ENCODE results near the gene HSFX4.
"Not testable (repeated sequence)": the region's sequence is repeated elsewhere in the genome, so short reads cannot be mapped to it uniquely, and the experiment has no call there.

Gene HSFX4

DNA sequence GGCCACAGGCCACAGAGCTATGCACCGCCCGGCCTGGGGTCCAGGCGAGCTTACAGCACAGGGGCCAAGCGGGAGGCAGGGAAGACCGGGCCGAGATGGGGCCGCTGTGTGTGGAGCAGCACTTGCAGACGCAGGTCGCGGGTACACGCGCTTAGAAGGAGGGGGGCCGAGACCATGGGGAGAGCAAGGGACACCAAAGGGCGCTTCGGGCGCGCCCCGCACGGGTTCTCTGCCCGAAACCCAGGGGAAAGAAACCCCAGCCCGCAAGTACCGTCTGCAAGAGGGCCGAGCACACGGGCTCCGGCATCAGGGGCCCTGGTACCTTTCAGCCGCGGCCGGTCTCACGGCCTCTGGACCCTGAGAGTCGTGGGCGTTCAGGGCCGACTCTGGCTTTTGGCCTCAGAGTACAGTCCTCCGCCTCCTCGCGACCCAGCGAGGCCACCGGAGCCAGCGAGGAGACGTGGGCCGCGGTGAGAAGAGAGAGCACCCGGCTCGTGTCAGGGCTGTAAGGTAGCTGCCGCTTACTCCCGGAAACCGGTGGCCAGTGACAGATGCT is 8.6 kb downstream of the HSFX4 start:
- DNase-seq (ENCODE audit: low read depth, low spot score), result no peak

DNA sequence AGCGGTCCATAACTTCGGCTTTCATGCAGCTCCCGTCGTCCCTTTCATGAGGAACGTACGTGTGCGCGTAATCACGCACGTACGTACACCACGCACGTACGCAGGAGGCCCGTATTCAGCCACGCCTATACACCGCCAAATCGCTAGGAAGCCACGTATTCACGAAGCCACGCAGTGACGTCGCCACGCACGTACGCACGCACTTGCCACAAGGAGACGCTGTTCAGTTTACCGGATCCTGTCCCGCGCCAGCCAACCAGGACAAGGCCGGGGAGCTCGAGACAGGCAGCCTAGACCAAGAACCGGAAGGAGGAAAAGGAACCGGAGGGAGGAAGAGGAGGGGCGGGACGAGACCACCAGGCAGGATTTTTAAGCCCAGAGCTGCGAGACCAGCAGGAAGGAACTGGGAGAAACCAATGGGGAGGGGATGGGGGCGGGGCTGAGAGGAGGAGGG is 9.1 kb downstream of the HSFX4 start, which contains the start of gene EOLA2:
Gene EOLA2 (minus strand): TSS at position 65 of the 454 bp plus-strand sequence. CDS start 4,617 bp downstream, outside the sequence.
- peak; percentile 100 for DNase-seq (ENCODE audit: low read depth, low spot score)

- DNase-seq (ENCODE audit: low read depth, low spot score), result peak; percentile 89
Observed at GRCh38 chrX:149938881-149939654, 9.7 kb downstream of the HSFX4 start.

- DNase-seq (ENCODE audit: low read depth, low spot score), result no peak
Observed at GRCh38 chrX:149939655-149939904, 10.2 kb downstream of the HSFX4 start.

GRCh38 chrX:149939905-149940673 is 10.7 kb downstream of the HSFX4 start:
- DNase-seq (ENCODE audit: low read depth, low spot score), result peak; percentile 100

DNA sequence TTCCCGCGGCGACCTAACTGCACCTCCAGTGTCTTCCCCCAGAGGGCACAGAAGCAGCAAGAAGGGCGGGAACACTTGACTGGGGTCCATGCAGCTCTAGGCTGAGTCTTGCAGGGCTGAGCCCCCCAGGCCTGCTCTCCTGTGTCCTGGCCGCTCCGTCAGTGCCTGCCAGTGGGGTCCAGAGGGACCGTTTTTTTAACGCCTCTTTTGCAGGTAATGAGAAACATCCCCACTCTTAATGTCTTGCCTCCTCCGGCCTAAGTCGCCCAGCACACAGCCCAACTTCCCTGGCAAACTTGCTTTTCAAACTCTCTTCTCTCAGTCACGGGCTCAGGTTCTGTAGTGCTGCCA is 11.3 kb downstream of the HSFX4 start:
- DNase-seq (ENCODE audit: low read depth, low spot score), result not testable (repeated sequence)

- not testable (repeated sequence) for DNase-seq (ENCODE audit: low read depth, low spot score)
Observed at GRCh38 chrX:149945087-149945670, 15.8 kb downstream of the HSFX4 start.

DNA sequence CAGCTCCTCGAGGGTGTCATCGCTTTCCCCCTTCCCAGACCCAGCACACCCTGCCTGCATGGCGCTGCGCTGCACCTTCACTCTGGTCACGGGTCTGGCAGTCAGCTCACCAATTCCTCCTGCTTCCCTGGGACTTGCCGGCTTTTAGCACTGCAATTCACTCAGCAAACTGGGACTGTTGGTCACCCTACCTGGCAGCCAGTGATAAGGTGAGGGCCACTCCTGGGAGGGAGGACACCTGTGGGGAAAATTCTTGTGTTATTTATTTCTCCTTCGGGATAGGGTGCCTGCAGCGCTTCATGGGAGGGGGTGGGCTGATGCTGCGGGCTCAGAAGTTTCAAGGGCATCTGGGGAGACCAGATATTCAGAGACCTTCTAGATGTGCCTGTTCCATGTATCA is 16.4 kb downstream of the HSFX4 start:
- not testable (repeated sequence) for DNase-seq (ENCODE audit: low read depth, low spot score)

GRCh38 chrX:149946932-149947331 is 17.6 kb downstream of the HSFX4 start:
- not testable (repeated sequence) for DNase-seq (ENCODE audit: low read depth, low spot score)

- peak; percentile 47 for DNase-seq (ENCODE audit: low read depth, low spot score)
Observed at GRCh38 chrX:149948016-149948415, 18.6 kb downstream of the HSFX4 start.

GRCh38 chrX:149949743-149950436 is 20.5 kb downstream of the HSFX4 start:
- DNase-seq (ENCODE audit: low read depth, low spot score), result no peak

- DNase-seq (ENCODE audit: low read depth, low spot score), result no peak
Observed at GRCh38 chrX:149950681-149951080, 21.3 kb downstream of the HSFX4 start.

DNA sequence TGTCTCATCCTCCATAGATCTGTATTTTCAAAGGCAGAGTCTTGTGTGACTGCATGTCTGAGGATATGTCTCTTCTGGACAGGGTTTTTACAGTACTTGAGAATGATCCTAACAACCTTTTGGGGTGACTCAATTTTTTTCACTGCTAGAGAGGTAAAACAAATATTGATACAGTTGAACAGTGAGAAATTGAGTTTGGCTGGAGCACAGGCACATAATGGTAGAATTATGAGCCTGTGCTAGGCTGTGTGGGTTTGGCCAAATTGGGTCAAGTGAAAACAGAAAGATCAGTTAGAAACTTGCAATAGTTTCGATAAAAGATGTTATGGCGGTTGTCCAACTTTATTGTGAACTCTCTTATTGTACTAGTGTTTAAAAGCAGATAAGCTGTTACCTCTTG is 32.2 kb downstream of the HSFX4 start:
- no peak for DNase-seq (ENCODE audit: low read depth, low spot score)

GRCh38 chrX:149962010-149962409 is 32.6 kb downstream of the HSFX4 start:
- no peak for DNase-seq (ENCODE audit: low read depth, low spot score)

DNA sequence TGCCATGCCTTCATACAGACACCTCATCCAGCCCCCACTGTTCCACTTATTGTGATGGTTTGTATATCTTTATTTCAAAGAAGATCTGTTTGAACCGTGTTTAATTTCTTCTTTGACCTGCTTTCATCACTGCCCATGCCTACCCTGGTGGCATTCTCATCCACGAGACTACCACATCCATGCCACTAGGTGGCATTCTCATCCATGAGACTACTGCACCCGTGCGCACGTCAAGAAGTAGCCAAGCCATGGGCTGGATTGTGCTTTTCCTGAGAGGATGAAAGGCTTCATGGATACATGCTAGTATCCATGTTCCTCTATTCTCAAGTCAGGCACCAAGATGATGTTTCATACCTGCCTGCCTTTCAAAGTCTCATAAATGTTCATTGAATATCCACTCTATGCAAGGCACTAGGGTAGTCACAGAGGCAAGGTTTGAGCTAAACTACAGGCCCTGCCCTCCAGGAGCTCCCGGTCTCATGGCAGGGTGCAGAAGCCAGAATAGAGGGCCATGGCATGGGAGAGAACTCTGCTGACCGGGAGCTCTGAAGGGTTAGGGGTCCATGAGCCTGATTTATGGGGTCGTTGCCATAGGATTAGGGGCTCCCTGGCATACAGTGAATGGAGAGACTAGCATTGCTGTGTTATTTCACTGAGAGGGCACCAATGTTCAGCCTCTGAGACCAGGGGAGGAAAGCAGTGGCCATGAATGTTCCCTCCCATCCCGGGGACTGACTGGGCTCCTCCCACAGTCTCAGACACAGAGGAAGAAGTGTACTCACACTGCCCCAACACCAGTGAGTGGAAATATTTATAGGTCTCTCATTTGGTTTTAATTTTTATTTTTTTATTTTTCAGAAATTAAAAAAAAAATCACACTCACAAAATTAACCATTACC is 33.7 kb downstream of the HSFX4 start:
- DNase-seq (ENCODE audit: low read depth, low spot score), result peak; percentile 44

DNA sequence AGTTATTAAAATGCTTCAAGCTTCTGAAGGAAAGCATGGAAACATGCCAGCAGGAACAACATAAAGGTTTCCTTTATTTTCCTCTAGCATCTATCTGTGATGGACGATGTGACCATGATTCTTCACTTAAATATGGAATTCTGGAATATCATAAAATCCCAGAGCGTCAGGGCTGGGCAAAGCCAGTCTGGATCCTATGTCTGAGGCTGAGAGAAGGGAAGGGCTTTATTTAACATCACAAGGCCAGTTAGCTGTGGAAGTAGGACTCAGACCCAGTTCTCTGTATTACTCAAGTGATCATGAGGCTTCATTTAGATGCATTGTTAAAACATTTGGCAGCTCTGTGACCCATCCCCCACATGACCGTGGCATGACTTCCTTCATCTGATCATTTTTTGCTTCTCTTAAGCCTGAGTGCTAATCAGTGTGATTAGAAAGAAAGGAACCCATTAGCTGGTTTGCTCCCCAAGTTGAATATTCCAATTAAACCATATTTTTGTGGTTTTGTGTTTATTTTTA is 49.8 kb downstream of the HSFX4 start:
- no peak for DNase-seq (ENCODE audit: low read depth, low spot score)

Data from ELF-1 (cell line).